ENCODE results near the gene NLRC3. TPM values are rescaled to one million over a fixed set of nuclear protein-coding genes. Genes with fewer than 3 reads are reported as not detected.

NLRC3 gene
- polyA plus RNA-seq, 1 donor, result 1.2 TPM

DNA sequence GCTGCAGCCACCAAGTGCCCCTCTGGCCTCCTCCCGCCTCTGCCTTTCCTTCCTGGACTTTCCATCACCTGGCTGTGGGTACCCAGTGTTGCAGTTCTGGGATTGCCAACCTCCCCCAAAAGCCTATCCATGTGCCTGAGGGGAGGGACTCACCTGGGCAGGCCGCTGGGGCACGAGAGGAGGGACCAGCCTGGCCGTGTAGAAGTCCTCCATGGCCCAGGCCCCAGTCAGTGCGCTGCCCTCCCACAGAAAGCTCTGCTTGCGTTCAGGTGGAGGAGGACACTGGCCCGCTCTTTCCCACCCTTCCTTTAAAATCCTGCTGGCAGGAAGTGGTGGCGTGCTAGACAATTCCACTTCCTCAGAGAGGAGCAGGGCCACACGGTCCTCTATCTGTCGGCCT, 20.0 kb upstream of the NLRC3 start:
- DNase-seq (ENCODE audit: low read depth), result no peak

DNA sequence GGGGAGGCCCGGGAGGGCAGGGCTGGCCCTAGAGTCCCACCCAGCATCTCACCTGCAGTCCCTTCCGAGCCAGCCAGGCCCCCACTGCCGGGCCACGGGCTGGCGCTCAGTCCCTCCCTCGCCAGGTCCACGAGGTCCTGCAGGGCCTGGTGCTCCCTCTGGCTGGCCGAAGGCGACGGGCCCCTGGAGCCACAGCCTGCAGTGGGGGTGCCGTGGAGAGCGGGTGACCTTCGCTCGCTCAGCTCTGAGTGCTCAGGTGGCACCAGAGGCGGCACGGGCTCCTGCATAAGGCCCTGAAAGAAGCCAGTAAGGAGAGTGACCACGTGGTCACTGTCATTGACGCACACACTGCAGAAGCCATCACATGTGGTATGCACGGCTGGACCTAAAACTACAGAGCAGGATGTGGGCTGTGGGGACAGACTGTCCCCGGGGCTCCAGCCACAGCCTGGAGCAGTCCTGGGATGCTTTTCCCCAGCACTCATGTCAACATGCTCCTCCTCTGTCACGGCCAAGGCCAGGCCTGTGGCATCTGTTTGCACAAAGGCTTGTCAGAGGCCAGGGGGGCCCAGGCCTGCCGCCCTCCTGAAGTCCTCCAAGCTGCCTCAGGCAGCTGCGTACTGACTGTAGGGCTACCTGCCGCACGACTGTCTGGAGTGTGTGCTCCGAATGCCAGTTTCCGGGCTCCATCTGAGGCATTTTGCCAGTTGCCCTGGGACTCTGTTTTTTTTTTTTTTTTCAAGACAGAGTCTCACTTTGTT, 19.1 kb upstream of the NLRC3 start:
- no peak for DNase-seq (ENCODE audit: low read depth)

DNA sequence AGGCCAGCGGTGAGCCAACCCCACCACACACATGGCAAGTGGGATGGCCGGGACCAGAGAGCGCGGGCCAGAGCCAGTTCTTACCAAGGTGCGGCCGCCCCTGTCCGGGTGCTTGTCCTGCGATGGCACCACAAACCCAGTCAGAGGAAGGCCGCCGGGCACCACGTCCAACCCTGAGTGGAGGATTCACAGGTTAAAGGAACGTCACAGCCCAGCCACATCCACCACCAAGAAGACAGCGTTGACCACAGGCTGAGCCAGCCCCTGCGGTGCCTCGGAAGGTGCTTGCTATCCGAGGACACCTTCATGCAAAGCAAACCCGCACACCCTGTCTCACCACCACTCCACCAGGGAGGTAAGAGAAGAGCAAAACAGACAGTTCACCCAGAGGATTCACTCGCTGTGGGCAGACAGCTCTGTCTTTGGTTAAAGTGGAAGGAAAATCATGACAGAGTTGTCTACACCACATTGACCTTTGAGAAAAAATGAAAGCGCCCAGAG, 18.4 kb upstream of the NLRC3 start:
- DNase-seq (ENCODE audit: low read depth), result no peak

DNA sequence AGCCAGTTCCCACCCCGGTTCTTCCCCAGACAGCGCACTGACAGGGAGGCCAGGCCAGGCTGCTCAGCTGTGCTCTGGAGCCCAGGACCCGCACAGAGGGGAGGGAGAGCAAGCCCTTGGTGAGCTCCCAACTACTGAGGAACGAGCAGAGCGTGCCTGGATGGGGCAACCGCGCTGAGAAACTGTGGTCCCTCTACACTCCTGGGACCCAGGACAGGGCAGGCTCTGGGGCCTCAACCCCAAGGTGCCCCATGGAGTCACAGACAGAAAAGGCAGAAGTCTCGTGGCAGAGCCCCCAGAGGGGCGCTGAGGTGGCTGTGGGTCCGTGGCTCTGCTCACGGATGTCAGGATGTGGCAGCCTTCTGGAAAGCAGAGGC, 17.9 kb upstream of the NLRC3 start:
- no peak for DNase-seq (ENCODE audit: low read depth)

DNA sequence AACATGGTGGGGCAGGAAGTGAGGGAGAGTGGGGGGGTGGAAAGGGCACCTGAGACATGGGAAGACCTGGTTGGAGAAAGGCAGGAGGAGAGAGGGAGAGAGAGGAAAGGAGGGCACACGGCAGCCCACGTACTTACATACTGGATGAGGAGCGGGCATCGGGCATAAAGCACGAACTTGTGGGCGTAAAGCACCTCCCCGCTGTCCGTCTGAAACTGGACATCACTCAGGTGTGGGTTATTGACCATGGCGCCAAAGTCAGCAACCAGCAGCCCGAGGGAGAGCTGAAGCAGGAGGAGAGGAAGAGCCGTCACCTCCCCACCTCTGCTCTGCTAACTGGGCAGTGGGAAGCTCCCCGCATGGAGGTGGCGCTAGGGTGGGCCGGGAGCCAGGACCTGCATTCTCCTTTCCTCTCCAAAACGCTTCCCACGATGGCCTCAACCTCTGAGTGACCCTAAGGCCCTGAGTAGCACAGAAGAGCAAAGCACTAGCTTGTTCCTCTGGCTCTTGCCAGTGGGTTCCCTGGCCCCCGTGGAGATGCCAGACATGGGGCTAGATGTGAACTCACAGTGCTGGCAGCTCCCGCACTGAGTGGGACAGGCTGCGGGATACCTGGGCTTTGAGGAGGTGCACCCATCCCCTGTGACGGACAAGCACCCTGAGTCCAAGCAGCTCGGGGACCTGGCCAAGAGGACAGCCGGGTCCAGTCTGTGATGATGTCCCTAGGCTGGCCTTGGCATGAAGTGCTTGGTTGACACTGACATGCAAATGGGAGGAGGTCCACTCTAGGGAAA, 17.3 kb upstream of the NLRC3 start:
- DNase-seq (ENCODE audit: low read depth), result no peak

DNA sequence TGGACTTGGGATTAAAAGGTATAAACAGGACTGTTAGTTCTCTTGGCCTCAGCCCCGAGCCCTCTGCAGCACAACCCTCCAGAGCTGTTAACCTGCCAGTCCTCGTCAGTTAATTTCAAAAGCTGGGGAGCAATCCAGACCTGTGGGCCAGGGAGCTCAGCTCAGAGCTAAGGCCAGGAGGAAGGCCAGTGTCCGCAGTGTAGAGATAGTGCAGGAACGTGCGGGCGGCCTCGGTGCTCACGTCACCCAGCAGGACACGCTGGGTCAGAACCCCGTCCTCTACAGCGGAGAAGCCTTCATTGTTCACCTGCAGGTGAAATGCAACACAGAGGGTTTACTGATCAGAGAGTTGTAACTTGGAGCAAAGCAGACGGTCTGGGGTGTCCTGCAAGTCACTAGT, 15.4 kb upstream of the NLRC3 start:
- no peak for DNase-seq (ENCODE audit: low read depth)

DNA sequence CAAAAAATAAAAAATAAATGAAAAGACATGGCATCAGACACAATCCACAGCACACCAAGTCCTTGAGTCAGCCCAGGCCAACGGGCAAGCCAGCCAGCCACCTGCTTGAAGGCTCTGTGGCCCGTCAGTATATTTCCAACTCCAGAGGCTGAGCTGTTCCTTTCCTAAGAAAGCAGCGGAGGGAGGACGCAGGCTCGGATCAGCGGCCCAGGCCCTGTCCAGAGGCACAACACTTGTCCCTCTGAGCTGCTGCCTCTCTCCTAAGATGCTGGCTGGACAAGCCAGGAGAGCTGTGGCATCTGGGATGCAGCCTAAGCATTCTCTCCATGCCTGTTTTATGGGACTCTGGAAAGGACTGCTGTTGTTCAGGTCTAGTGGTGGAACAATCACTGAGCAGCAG, 14.8 kb upstream of the NLRC3 start:
- no peak for DNase-seq (ENCODE audit: low read depth)

DNA sequence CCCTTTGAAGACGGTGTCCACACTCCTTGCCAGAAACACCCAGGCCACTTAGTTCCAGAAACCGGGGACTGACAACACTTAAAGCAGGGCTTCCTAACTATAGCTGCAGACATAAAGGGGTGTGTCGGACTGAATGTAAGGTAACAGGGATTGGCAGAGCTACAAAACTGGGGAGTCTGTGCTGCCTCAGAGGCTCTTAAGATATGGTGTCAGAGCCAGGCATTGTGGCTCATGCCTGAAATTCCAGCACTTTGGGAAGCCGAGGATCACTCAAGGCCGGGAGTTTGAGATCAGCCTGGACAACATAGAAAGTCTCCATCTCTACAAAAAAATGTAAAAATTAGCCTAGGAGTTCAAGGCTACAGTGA, 14.2 kb upstream of the NLRC3 start:
- DNase-seq (ENCODE audit: low read depth), result no peak

DNA sequence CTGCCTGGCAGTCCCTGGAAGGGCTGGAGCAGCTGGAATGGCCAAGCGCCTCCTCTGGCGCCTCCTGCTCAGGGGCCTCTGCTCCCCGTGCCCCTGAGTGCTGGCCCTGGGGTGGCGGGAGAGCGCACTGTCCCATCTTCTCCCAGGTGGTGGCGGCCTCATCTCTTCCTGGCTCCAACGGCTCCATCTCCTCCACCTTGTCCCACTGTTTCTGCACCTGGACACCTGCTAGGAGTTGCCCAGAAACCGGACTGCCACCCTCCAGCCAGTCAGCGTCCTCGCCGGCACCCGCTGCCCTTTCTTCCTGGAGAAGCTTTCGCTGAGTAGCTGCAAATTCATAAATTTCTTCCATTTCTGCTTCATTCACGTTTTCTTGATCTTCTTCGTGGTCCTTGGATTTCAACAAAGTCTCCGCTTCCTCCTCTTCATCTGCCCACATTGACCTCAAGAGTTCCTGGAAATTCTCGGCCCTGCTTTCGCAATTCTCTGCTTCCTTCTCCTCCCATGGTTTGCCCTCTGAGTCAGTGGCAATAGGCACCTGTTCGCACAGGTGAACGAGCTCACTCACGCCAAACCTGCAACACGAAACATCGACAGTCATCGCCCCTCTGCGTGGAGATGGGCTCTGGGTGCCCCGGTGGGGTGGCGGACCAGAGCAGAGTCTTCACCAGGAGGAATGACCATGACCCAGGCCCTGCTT, 13.7 kb upstream of the NLRC3 start:
- DNase-seq (ENCODE audit: low read depth), result no peak

DNA sequence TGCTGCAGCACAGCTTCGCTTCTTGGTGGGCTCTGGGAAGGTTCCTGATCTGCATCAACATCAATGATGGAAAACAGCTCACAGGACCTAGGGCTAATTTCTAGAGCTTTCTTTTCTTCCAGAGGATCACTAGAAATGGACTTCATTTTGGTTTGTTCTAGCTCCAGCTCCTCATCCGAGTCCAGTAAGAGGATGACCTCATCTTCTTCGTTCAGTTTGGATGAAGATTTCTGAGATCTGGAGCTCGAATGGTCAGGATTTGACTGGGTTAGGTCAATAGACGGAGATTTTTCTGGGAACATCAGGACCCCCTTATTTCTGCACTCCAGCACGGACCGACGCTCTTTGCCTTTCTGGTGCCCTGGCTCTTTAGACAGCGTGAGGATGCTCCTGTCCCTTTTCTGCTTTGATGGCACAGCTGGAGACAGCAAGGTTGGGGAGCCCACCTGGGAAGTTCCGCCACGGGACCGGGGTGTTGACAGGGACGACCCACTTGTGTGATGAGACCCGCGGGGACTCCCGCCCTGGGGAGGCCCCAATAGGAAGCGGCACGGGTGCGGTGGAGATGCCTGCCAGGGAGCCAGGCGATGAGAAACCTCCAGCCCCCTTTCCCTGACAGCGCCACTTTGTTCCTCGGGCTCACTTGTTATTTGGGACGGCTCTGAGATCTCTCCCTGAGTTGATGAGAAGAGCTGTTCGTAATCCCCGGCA, 12.9 kb upstream of the NLRC3 start:
- DNase-seq (ENCODE audit: low read depth), result no peak

DNA sequence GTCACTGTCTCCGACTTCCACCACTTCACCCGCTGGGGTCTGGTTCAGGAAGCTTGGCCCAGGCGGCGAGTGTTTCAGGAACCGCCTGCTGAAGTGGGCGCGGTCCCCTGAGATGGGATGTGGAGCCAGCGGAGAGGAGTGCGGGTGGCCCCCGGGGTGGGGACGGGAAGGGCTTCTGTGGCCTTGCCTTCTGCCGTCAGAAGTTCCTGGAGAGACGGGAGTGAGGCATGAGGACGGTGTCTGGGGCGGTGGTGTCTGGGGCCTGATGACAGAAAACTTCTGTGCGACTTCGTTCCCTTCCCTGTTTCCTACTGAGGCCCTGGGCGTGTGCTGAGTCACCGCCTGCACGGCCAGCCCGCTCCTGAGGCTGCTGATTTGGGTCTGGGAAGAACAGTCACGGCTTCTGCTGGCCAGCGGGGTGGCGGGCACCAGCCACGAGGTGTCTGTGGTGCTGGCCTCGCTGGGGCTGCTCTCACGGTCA, 12.3 kb upstream of the NLRC3 start:
- DNase-seq (ENCODE audit: low read depth), result no peak

DNA sequence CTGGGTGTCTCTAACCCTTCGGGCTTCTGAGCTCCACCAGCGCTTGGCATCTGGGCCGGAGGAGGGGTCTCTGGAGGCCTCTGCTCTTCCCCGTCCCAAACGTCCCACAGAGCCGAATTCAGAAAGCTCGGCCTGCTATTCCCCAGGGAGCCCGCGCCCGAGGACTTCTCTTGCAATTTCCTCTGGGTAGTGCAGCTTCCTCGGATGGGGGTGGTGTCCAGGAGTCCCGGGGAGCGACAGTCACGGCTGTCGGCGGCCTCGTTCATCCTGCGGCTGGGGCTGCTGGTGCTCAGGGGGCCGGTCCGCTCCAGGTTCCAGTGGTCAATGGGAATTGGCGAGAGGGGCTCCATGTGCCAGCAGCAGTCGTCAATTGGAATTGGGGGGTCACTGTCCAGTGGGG, 11.8 kb upstream of the NLRC3 start:
- DNase-seq (ENCODE audit: low read depth), result no peak

DNA sequence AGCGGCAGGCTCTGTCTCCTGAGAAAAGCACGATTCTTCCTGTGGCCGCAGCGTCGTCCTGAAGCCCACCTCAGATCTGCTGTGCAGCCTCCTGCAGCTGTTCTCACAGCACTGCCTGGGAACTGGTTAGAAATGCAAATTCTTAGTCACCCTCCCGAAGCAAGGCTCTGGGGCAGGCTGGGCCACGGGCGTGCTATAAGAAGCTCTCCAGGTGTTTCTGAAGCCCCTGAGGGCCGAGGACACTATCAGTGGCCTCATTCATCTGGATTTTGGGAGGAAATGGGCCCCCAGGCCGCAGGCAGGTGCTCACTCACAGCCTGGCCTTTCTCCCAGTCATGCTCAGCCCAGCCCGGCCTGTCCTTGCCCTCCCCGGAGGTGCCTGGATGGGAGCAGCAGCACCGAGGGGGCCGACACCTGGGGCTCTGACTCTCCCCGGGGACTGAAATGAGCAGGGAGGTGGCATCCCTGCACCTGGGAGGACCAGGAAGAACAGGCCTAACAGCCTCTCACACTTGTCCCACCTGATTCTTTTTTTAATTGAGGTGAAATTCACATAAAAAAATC, 10.4 kb upstream of the NLRC3 start:
- no peak for DNase-seq (ENCODE audit: low read depth)

DNA sequence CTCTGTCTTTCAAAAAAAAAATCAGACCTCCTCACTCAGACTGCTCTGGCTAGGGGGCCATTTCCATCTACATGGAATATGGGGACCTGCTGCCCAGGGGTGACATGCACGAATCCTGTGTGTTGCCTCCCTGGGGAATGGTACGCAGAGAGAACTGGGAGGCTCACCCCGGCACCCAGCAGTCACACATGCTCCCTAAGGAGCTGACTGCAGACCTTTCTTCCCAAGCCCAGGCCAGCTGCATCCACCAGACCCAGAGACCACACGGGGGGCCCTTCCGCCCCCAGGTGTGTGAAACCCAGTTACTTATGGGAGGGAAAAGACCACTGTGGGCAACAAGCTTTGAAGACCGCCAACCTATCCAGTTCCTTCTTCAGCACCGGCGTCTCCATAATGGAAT, 7.2 kb upstream of the NLRC3 start:
- no peak for DNase-seq (ENCODE audit: low read depth)

DNA sequence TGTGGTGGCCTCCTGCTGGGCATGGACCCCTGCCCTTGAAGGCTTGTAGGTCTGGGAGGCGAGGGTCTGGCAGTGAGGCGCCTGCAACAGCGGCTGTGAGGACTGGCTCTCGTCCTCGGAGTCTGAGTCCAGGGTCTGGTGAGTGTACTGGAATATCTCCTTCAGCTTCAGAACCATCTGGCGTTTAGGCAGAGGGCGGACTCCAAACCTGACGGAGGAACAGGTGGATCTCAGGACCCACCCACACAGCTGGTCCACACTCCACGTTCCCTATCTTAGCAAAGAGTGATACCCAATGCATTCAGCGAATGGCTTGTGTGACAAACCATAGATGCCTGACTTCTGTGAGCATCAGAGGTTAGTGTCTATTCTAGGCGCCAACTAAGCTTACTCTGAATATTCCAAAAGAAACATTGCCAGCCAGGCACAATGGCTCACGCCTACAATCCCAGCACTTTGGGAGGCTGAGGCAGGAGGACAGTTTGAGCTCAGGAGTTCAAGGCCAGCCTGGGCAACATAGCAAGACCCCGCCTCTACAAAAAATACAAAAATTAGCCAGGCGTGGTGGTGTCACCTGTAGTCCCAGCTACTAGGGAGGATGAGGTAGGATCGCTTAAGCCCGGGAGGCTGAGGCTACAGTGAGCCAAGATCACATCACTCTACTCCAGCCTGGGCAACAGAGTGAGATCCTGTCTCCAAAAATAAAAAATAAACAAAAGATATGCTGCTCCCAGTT, 6.3 kb upstream of the NLRC3 start:
- DNase-seq (ENCODE audit: low read depth), result no peak

DNA sequence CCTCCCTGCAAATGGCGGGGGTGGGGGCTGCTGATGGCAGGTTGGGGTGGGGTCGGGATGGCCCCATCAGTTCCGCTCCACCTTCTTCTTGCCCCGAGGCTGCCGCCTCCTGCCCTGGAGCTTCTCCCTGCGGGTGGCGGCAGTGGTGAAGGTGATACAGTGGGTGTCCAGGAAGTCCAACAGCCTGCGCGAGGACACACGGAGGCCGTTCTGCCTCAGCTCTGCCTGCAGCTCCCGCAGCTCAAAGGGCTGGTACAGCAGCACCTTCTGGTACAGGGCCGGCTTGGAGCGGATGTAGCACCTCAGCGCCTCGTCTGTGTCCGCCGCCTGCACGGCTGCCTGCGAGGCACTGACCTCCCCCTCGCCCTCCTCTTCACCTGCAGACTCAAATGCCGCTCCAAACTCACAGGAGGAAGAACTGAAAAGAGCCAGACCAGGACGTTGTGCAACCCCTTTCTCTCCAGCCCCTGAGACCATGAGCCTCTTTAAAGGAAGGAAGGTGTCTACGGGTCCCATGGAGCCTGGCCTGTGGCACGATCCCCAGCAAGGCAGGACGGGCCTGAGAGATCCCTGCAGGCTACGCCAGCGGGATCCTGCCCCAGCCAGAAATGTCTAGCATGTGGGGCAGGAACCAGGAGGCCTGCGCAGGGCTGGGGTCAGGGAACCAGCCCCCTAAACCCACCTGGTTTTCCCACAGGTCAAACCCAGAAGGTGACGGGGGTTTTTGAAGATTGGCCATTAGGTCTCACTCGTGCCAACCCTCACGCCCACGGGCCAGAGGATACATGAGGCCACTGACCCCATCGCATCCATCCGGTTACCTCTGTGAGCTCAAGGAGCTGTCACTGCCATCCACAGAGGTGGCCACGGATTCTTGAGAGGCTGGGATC, 5.3 kb upstream of the NLRC3 start:
- no peak for DNase-seq (ENCODE audit: low read depth)

DNA sequence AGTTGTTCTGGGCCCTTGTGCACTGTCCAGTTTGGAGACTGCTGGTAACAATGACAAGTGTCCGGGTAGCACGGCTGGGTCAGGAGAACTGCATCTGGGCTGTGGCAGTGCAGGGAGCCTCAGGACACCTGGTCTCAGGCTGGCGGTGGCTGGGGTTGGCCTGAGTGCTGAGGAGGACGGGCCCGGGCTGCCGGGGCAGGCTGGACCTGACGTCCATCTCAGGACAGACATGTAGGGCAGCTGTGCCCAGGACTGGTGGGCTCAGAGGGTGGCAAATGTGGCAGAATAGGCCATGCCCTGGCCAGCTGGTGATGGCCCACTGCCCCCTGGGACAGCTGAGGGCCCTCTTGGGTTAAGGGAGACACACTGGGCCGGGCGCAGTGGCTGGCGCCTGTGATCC, 4.2 kb upstream of the NLRC3 start:
- DNase-seq (ENCODE audit: low read depth), result no peak

DNA sequence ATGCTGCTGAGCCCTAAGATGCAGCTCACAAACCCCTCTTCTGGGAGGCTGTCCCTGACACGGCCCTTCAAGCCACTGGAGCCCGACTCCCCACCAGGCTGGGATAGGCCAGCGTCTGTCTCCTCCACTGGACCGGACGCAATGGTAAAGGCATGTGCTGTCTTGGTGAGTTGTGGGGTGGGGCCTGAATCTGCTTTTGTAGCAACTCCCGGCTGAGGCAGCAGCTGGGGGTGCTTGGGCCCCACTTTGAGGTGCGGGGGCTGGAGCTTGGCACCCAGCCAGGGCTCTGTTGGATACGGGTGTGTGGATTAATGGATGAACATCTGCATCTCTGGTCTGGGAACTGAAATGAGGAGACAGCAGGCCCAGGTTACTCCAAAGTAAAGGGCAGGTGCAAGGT, 3.5 kb upstream of the NLRC3 start:
- peak; percentile 29 for DNase-seq (ENCODE audit: low read depth)

DNA sequence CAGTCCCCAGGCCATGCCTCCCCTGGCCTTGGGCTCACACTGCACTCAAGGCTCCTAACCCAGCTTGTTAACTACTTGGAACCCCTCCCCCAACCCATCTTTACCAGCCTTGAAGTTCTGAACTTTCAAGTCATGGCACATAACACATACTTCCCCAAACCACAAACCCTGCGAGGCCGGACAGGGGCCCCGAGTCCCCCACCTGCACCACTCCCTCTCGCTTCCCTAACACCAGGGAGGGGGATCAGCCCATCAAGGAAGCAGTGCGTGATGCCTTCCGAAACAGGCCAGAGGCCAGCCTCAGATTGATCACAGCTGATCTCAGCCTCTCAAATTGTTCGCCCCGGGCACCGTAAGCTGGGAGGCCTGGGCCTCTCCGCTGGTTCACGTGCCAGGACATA, 3.0 kb upstream of the NLRC3 start:
- no peak for DNase-seq (ENCODE audit: low read depth)

DNA sequence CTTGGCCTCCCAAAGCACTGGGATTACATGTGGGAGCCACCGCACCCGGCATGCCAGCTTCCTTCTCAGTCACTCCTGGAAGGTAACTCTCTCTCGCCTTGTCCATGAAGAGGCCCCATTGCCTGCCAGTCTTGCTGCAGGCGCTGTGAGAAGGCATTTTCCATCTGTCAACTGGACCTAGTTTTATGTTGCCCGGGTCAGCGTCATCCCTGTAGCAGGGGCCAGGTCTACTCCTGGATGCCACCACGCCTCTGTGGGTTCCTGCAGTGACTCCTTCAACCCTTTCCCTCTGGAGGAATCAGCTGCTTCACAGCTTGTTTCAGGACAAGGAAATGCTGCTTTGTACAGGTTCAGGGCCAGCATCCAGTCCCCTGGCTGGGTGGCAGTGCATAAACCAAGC, 2.6 kb upstream of the NLRC3 start:
- no peak for DNase-seq (ENCODE audit: low read depth)
